HTR-8/SVneo (cell line): Measurements from ENCODE around the gene CACNA1I.

Experiments
- DNase-seq: peaks from one replicate; pipeline ENCODE4 v3.0.0; 2011; ENCODE audit warnings: low spot score, mixed read lengths; ENCODE audit not compliant: insufficient read length
- FAIRE-seq: peaks from 2 replicates; lab custom pipeline; 2011; peaks lifted over from hg19 to GRCh38; lab: Jason Lieb, UNC

CACNA1I gene

GRCh38 chr22:39682994-39683393 lies 112.4 kb downstream of the CACNA1I start:
- FAIRE-seq = no peak

GRCh38 chr22:39683639-39684038 lies 113.1 kb downstream of the CACNA1I start:
- FAIRE-seq (no peak), DNase-seq (no peak)

More at GRCh38 chr22:39682994-39683393, 112.4 kb downstream of the CACNA1I start:
- no peak for DNase-seq

GRCh38 chr22:39684702-39685281 lies 114.2 kb downstream of the CACNA1I start:
- DNase-seq (no peak), FAIRE-seq (no peak)

GRCh38 chr22:39685336-39686177 lies 115.0 kb downstream of the CACNA1I start:
- DNase-seq (no peak), FAIRE-seq (no peak)

GRCh38 chr22:39686178-39686620 lies 115.6 kb downstream of the CACNA1I start:
- DNase-seq = no peak
- no peak for FAIRE-seq

- DNase-seq = no peak
- FAIRE-seq = no peak
Observed at GRCh38 chr22:39686776-39687525, 116.4 kb downstream of the CACNA1I start.

- FAIRE-seq (no peak), DNase-seq (no peak)
Observed at GRCh38 chr22:39688186-39688785, 117.7 kb downstream of the CACNA1I start.

GRCh38 chr22:39689421-39689820 lies 118.9 kb downstream of the CACNA1I start:
- no peak for FAIRE-seq
- no peak for DNase-seq

- FAIRE-seq = no peak
- DNase-seq = no peak
Observed at GRCh38 chr22:39690881-39691605, 120.5 kb downstream of the CACNA1I start.

- no peak for DNase-seq
- FAIRE-seq = no peak
Observed at GRCh38 chr22:39693943-39694500, 123.5 kb downstream of the CACNA1I start.

GRCh38 chr22:39697790-39698430 lies 127.4 kb downstream of the CACNA1I start:
- no peak for FAIRE-seq
- DNase-seq = no peak

- DNase-seq (no peak), FAIRE-seq (no peak)
Observed at GRCh38 chr22:39699631-39700360, 129.2 kb downstream of the CACNA1I start.

- DNase-seq (no peak), FAIRE-seq (no peak)
Observed at GRCh38 chr22:39700565-39700964, 130.0 kb downstream of the CACNA1I start.

- DNase-seq (no peak), FAIRE-seq (no peak)
Observed at GRCh38 chr22:39703091-39703490, 132.5 kb downstream of the CACNA1I start.

GRCh38 chr22:39703928-39704639 lies 133.5 kb downstream of the CACNA1I start:
- FAIRE-seq (no peak), DNase-seq (no peak)

- FAIRE-seq = no peak
- DNase-seq = no peak
Observed at GRCh38 chr22:39705386-39705785, 134.8 kb downstream of the CACNA1I start.

GRCh38 chr22:39706376-39707140 lies 136.0 kb downstream of the CACNA1I start:
- FAIRE-seq = no peak
- DNase-seq = no peak
